GM10248 (cell line): ENCODE measurements around the gene TPR.

Source experiments
- CTCF ChIA-PET: fragments of 300-600 bp; sonication (Branson Sonifier 250); formaldehyde crosslinking; extraction: SDS; loops from one replicate; lab custom pipeline; 2021; ENCODE audit warnings: antibody characterized with exemption; lab: Yijun Ruan, JAX
- POLR2A ChIA-PET: fragments of 350-650 bp; sonication (Branson Sonifier 250); formaldehyde crosslinking; extraction: SDS; loops from one replicate; lab custom pipeline; 2020; ENCODE audit warnings: antibody characterized with exemption; lab: Yijun Ruan, JAX
- DNase-seq: peaks from one replicate; pipeline ENCODE4 v3.0.0; 2012; ENCODE audit errors: extremely low spot score
- TF ChIP-seq, protein P1 (sequence below): IDR thresholded peaks from 2 replicates; pipeline ENCODE4 v1.5.1; 2012; ENCODE audit warnings: mild to moderate bottlenecking, low read depth; ENCODE audit errors: extremely low read depth, missing control alignments, control extremely low read depth

Gene TPR

GRCh38 chr1:186286615-186287315 is 88.3 kb downstream of the TPR start:
- ChIA-PET POLR2A (no interaction called here), CTCF (no interaction called here)

DNA sequence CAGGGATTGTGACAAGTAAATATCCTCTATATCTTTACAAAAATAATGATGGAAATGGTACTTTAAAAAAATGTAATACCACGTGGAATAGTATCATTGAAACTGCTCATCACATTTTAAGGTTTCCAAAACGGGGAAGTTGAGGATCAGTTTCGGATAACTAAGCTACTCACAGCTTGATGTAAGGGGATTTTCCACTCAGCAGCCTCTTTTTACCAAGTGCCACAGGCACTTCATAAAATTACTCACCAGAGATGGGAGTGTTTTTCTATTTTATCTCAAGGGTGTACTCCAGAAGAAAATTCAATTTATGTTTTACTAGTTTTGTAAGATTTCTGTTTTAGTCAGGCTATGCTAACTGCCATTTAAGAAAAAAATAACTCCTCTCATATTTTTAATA is 91.7 kb downstream of the TPR start:
- DNase-seq = peak; percentile 35
- TF ChIP-seq, protein P1, sequence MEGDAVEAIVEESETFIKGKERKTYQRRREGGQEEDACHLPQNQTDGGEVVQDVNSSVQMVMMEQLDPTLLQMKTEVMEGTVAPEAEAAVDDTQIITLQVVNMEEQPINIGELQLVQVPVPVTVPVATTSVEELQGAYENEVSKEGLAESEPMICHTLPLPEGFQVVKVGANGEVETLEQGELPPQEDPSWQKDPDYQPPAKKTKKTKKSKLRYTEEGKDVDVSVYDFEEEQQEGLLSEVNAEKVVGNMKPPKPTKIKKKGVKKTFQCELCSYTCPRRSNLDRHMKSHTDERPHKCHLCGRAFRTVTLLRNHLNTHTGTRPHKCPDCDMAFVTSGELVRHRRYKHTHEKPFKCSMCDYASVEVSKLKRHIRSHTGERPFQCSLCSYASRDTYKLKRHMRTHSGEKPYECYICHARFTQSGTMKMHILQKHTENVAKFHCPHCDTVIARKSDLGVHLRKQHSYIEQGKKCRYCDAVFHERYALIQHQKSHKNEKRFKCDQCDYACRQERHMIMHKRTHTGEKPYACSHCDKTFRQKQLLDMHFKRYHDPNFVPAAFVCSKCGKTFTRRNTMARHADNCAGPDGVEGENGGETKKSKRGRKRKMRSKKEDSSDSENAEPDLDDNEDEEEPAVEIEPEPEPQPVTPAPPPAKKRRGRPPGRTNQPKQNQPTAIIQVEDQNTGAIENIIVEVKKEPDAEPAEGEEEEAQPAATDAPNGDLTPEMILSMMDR = no peak
- CTCF ChIA-PET = interaction anchor here (2.4 kb wide), 1 partner anchor 10 kb away, joined by 11 read pairs; no protein-coding TSS in a partner anchor
- POLR2A ChIA-PET = no interaction called here

More at GRCh38 chr1:186286615-186287315, 88.3 kb downstream of the TPR start:
- TF ChIP-seq, protein P1 = no peak
- DNase-seq = no peak

DNA sequence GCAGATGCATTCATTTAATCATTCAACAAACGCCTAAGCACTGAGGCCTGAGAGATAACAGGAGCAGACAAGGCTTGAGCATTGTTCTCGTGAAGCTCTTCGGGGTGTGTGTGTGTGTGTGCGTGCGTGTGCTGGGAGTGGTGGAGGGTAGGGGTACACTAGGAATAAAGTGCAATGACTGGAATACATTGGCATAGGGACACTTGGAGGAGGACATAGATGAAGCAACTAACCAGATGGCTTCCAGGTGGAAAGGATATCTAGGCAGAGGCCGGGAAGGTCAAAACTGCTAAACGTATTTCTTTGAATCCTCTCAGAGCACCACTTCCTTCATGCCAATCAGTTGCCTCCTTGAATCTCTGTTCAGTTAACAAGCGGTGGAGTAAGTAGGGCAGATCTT is 92.6 kb downstream of the TPR start:
- ChIA-PET POLR2A (no interaction called here), CTCF (interaction anchor here (2.4 kb wide), 1 partner anchor 11 kb away, joined by 11 read pairs; no protein-coding TSS in a partner anchor)
- no peak for DNase-seq
- TF ChIP-seq, protein P1 = no peak

DNA sequence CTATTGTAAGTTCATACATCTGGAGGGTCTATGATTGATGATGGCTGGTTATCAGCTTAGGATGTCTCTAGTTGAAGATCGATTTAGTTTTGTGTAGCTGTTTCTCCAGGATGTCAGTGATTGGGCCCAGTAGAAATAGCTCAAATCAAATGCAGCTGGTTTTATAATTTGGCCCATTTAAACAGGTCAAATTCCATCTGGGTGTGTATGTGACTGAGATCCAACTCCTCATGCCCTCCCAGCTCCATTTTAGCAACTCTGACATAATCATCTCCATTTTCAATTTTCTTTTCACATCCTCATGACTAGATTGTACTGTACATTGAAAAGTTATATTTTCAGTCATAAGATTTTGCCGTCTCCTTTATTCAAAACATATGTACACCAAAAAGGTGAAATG is 99.2 kb downstream of the TPR start:
- CTCF ChIA-PET = interaction anchor here (1.7 kb wide), 1 partner anchor 9 kb away, joined by 10 read pairs; no protein-coding TSS in a partner anchor
- TF ChIP-seq, protein P1 = no peak
- no peak for DNase-seq
- POLR2A ChIA-PET = no interaction called here

DNA sequence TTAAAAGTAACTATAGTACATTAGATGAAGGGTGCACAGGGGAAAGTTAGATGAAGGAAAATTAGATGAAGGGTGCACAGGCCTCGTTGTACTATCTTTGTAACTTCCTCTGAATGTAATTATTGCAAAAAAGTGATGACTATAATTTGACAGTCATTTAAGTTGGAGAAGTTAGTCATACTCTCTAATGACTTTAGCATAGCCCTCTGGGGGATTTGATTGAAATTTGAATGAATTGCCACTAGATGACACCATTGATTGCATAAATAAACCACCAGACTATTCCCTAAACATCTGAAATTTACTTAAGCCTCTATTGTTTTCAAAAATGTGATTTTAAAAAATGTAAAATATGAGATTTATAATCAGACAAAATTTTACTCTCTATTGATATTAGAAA is 102.6 kb downstream of the TPR start:
- ChIA-PET POLR2A (no interaction called here), CTCF (interaction anchor here (1.0 kb wide), 1 partner anchor 23 kb away, joined by 4 read pairs; no protein-coding TSS in a partner anchor)
- TF ChIP-seq, protein P1 = peak; percentile 18
- DNase-seq = no peak

- CTCF ChIA-PET = no interaction called here
- POLR2A ChIA-PET = no interaction called here
- TF ChIP-seq, protein P1 = no peak
- DNase-seq = no peak
Observed at GRCh38 chr1:186271032-186271431, 104.0 kb downstream of the TPR start.
